Panc1 (cell line): Measurements from ENCODE around the gene PPIP5K2.

ENCODE experiments used
- CTCF ChIP-seq: fragments of 450-650 bp; IDR thresholded peaks from 2 replicates; pipeline ENCODE4 v1.5.1; 2017; ENCODE audit warnings: mild to moderate bottlenecking
- POLR2AphosphoS5 ChIP-seq: IDR thresholded peaks from 2 replicates; pipeline ENCODE4 v1.6.1; 2012; ENCODE audit warnings: mild to moderate bottlenecking, low read depth, low read length, moderate library complexity
- REST ChIP-seq, 2 experiments: IDR thresholded peaks; 2 replicates each; pipeline ENCODE4 v1.6.1; 2011 to 2012; ENCODE audit warnings: low read depth in 2 of 2, control low read depth in 1 of 2, low read length in 1 of 2, mild to moderate bottlenecking in 1 of 2, moderate library complexity in 1 of 2; ENCODE audit not compliant: insufficient read depth in 1 of 2
- SIN3A ChIP-seq: IDR thresholded peaks from 2 replicates; pipeline ENCODE4 v1.6.1; 2012; ENCODE audit warnings: low read depth, mild to moderate bottlenecking, low read length, moderate library complexity, borderline replicate concordance; ENCODE audit not compliant: insufficient read depth

- TF ChIP-seq CTCF, result no peak
- TF ChIP-seq REST (IDR thresholded peaks at IDR 0.05; ENCODE audit: insufficient read depth in 1 of 2, low read depth in 2 of 2, low read length in 1 of 2), result no peak
- TF ChIP-seq POLR2AphosphoS5, result no peak
- TF ChIP-seq SIN3A, result no peak
These were observed 13.1 kb downstream of the PPIP5K2 start for GRCh38 chr5:103133231-103133630.
